ENCODE data around the gene TENM3.

Gene TENM3

GRCh38 chr4:182831376-182831775 is 588.2 kb downstream of the TENM3 start:
- DNase-seq, result no peak

GRCh38 chr4:182832352-182833120 is 589.3 kb downstream of the TENM3 start:
- DNase-seq, result no peak

GRCh38 chr4:182835006-182835740 is 592.0 kb downstream of the TENM3 start:
- DNase-seq, result no peak

- DNase-seq, result no peak
Observed at GRCh38 chr4:182837831-182838230, 594.6 kb downstream of the TENM3 start.

GRCh38 chr4:182838535-182838934 is 595.3 kb downstream of the TENM3 start:
- DNase-seq, result no peak

- no peak for DNase-seq
Observed at GRCh38 chr4:182839256-182839655, 596.1 kb downstream of the TENM3 start.

GRCh38 chr4:182840108-182840507 is 596.9 kb downstream of the TENM3 start:
- DNase-seq, result no peak

- no peak for DNase-seq
Observed at GRCh38 chr4:182842104-182842600, 599.0 kb downstream of the TENM3 start.

- DNase-seq, result no peak
Observed at GRCh38 chr4:182842759-182843390, 599.7 kb downstream of the TENM3 start.

- no peak for DNase-seq
Observed at GRCh38 chr4:182843808-182844325, 600.7 kb downstream of the TENM3 start.

- no peak for DNase-seq
Observed at GRCh38 chr4:182845618-182846017, 602.4 kb downstream of the TENM3 start.

- no peak for DNase-seq
Observed at GRCh38 chr4:182846036-182846435, 602.8 kb downstream of the TENM3 start.

GRCh38 chr4:182847576-182848450 is 604.6 kb downstream of the TENM3 start:
- no peak for DNase-seq

GRCh38 chr4:182848685-182849084 is 605.5 kb downstream of the TENM3 start:
- no peak for DNase-seq
